GM21381 (cell line): ENCODE measurements around the gene TRAK2.
A peak's percentile ranks its signal among the peaks of the same experiment; 100 is the strongest.
"Not testable (repeated sequence)": the region's sequence is repeated elsewhere in the genome, so short reads cannot be mapped to it uniquely, and the experiment has no call there.

Experiments
- ATAC-seq: cut with Tn5 transposase; IDR thresholded peaks from one replicate; pipeline ENCODE4 v1.9.1; 2021; ENCODE audit warnings: mild to moderate bottlenecking, moderate library complexity; ENCODE audit not compliant: unreplicated experiment

The TRAK2 gene

GRCh38 chr2:201451292-201452057 is at the start of gene TRAK2, which contains the start of gene STRADB:
Gene TRAK2, minus strand, starts transcription at chr2:201451458. Its CDS starts 30,951 bp downstream, at chr2:201420507.
Gene STRADB, plus strand, starts transcription at chr2:201451740. Its CDS starts 3,101 bp downstream, at chr2:201454841.
- ATAC-seq = peak; percentile 96

- no peak for ATAC-seq
Measured at GRCh38 chr2:201500534-201500933, 49.3 kb upstream of the TRAK2 start.

GRCh38 chr2:201496785-201497184 is 45.5 kb upstream of the TRAK2 start:
- no peak for ATAC-seq

GRCh38 chr2:201490291-201490690 is 39.0 kb upstream of the TRAK2 start:
- ATAC-seq = no peak

- no peak for ATAC-seq
Measured at GRCh38 chr2:201484805-201485204, 33.5 kb upstream of the TRAK2 start.

GRCh38 chr2:201483758-201484157 is 32.5 kb upstream of the TRAK2 start:
- not testable (repeated sequence) for ATAC-seq

- no peak for ATAC-seq
Measured at GRCh38 chr2:201483342-201483741, 32.1 kb upstream of the TRAK2 start.

- ATAC-seq = no peak
Measured at GRCh38 chr2:201482543-201482942, 31.3 kb upstream of the TRAK2 start.

- no peak for ATAC-seq
Measured at GRCh38 chr2:201472411-201472810, 21.2 kb upstream of the TRAK2 start.

GRCh38 chr2:201471732-201472393 is 20.6 kb upstream of the TRAK2 start:
- ATAC-seq = no peak

- ATAC-seq = no peak
Measured at GRCh38 chr2:201470821-201471731, 19.8 kb upstream of the TRAK2 start.

- ATAC-seq = no peak
Measured at GRCh38 chr2:201467666-201468065, 16.4 kb upstream of the TRAK2 start.

- no peak for ATAC-seq
Measured at GRCh38 chr2:201466050-201466675, 14.9 kb upstream of the TRAK2 start.

- no peak for ATAC-seq
Measured at GRCh38 chr2:201465524-201465971, 14.3 kb upstream of the TRAK2 start.

GRCh38 chr2:201464547-201464946 is 13.3 kb upstream of the TRAK2 start:
- no peak for ATAC-seq

- ATAC-seq = no peak
Measured at GRCh38 chr2:201460532-201460931, 9.3 kb upstream of the TRAK2 start.

GRCh38 chr2:201458381-201458780 is 7.1 kb upstream of the TRAK2 start:
- ATAC-seq = no peak

GRCh38 chr2:201452922-201453643 is 1.8 kb upstream of the TRAK2 start:
- ATAC-seq = no peak

- ATAC-seq = no peak
Measured at GRCh38 chr2:201452058-201452921, 1.0 kb upstream of the TRAK2 start.
